GM19468 (cell line): ENCODE measurements around the gene MMD2.
"Not testable (repeated sequence)": the region's sequence is repeated elsewhere in the genome, so short reads cannot be mapped to it uniquely, and the experiment has no call there.

Experiments
- ATAC-seq: cut with Tn5 transposase; IDR thresholded peaks from one replicate; pipeline ENCODE4 v1.9.1; 2021; ENCODE audit warnings: mild to moderate bottlenecking, moderate library complexity, moderate number of reproducible peaks; ENCODE audit not compliant: unreplicated experiment; ENCODE audit errors: extremely low read depth

The MMD2 gene

GRCh38 chr7:4904346-4904745, 54.6 kb downstream of the MMD2 start:
- ATAC-seq, result no peak

DNA sequence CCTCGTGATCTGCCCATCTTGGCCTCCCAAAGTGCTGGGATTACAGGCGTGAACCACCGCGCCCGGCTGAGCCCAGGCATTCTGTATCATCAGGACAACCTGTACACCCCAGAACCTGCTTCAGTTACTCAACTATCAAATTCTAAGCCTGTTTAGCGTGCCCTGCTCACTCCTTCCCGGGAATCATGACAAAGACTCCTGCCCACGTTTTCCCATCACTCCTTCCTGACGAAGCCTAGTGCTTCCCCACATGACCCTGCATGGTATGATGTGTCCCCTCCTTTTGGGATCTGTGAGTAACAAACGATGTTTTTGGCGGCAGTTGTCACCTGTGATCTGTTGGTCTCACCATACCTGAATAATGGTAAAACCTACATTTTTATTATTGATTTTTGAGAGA, 63.2 kb downstream of the MMD2 start:
- no peak for ATAC-seq

- no peak for ATAC-seq
These were observed 64.5 kb downstream of the MMD2 start for GRCh38 chr7:4894482-4894881.

- no peak for ATAC-seq
These were observed 65.0 kb downstream of the MMD2 start for GRCh38 chr7:4893929-4894475.

DNA sequence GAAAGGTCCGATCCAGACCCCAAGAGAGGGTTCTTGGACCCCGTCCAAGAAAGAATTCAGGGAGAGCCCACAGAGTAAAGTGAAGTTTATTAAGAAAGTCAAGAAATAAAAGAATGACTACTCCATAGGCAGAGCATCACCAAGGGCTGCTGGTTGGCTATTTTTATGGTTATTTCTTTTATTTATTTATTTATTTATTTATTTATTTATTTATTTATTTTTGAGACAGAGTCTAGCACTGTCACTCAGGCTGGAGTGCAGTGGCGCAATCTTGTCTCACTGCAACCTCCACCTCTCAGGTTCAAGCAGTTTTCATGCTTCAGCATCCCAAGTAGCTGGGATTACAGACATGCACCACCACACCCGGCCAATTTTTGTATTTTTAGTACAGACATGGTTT, 65.8 kb downstream of the MMD2 start:
- not testable (repeated sequence) for ATAC-seq

DNA sequence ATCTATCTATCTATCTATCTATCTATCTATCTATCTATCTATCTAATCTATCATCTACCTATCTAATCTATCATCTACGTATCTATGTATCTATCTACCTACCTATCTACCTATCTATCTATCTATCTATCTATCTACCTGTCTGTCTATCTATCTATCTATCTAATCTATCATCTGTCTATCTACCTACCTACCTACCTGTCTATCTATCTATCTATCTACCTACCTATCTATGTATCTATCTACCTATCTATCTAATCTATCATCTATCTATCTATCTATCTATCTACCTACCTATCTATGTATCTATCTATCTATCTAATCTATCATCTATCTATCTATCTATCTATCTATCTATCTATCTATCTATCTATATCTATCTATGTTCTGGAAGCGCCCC, 67.5 kb downstream of the MMD2 start:
- not testable (repeated sequence) for ATAC-seq

GRCh38 chr7:4889682-4890081, 69.3 kb downstream of the MMD2 start:
- no peak for ATAC-seq

- ATAC-seq, result no peak
These were observed 70.8 kb downstream of the MMD2 start for GRCh38 chr7:4888161-4888560.

- no peak for ATAC-seq
These were observed 72.3 kb downstream of the MMD2 start for GRCh38 chr7:4886671-4887070.

DNA sequence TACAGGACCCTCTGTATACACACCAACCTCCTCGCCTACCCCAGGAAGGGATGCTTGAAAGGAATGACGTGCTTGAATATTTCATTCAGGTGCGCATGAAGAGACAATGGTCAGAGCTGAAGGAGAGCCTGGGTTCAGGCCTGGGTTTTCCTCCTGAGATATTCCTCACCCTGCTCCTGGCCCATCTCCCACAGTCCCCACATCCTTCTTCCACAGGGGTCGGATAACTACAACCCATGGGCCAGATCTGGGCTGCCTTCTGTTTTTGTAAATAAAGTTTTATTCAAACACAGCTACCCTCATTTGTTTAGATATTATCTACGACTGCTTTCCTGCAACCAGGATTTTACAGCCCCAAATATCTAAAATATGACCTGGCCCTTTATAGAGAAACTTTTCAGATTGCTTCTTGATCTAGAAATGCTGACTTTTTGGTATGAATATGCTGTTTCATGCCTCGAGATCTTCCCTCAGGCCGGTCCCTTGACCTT, 73.6 kb downstream of the MMD2 start:
- no peak for ATAC-seq

- no peak for ATAC-seq
These were observed 74.8 kb downstream of the MMD2 start for GRCh38 chr7:4884164-4884563.

- ATAC-seq, result no peak
These were observed 75.4 kb downstream of the MMD2 start, which contains the start of gene RADIL for GRCh38 chr7:4883372-4884144. RADIL (minus strand) TSS chr7:4883716; CDS start chr7:4878139, 5,577 bp downstream.

DNA sequence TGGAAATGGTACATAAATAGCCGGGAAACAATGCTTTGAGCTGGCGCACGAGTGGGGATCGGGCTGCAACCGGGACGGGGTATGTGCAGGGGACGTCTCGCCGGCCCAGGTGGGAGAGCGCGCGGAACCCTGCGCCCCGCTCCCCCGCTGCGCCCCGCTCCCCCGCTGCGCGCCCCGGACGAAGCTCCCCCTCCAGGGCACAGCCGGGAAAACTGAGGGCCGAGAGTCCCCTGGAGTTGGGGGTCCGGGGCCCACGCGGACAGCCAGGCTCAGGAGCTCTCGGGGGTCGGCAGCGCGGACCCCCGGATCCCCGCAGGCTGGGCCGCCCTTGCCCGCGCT, 76.0 kb downstream of the MMD2 start:
- ATAC-seq, result no peak

GRCh38 chr7:4882169-4883032, 76.6 kb downstream of the MMD2 start:
- no peak for ATAC-seq

GRCh38 chr7:4880218-4880617, 78.8 kb downstream of the MMD2 start:
- ATAC-seq, result no peak

DNA sequence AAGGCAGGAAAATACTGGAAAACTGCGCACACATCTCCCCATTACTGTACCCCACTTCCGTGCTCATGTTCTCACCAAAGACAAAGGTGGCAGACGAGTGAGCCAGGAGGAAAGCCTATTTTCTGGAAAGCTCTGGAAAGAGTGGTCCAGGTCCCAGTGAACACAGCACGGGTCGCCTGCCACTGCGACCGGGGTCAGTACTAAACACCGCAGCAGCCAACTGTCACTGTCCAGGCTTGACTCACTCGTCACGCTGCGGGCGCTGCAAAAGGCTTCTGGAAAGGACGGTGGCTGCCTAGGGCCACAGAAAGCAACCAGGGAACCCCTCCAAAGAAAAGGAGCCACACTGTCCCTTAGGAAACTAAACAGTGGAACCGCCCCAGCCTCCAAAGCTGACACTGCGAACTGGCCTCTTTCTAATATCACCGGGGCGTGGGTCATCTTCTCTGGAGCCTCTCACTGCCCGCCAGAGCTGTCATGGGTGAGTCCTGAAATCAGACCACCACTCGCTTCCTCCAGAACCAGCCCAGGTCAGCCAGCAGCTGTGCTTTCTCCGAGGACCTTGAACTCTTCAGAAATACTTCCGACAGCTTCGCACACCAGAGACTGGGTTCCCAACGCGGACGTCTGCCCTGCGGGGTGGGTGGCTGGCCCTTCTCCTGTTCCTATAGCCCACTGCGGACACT, 79.4 kb downstream of the MMD2 start:
- ATAC-seq, result no peak

GRCh38 chr7:4878336-4879335, 80.4 kb downstream of the MMD2 start:
- ATAC-seq, result no peak

GRCh38 chr7:4876586-4876985, 82.4 kb downstream of the MMD2 start:
- ATAC-seq, result no peak

DNA sequence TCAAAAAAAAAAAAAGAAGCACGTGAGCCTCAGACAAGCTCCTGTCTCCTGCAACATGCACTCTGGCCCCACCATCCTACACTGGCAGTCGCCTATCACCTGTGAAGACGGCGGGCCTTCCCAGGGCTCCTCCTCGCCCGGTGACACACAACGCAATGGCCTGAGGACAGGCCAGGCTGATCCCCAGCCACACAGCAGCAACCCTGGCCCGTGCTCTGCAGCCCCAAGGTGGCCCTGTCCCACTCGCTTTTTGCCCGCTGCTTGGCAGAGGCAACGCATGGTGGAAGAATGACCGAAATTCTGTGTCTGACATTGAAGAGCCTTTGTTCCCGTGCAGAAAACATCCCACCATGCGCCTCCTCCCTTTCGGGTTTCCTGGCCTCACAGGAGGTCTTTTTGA, 83.6 kb downstream of the MMD2 start:
- no peak for ATAC-seq
